GM10266 (cell line): ENCODE results near the gene CYTH1.

Experiments
- DNase-seq: peaks from one replicate; pipeline ENCODE4 v3.0.0; 2012; ENCODE audit errors: extremely low spot score
- TF ChIP-seq, protein P1 (sequence below): IDR thresholded peaks from 2 replicates; pipeline ENCODE4 v1.5.1; 2012; ENCODE audit warnings: mild to moderate bottlenecking, low read depth; ENCODE audit not compliant: control insufficient read depth, insufficient read depth; ENCODE audit errors: missing control alignments

The CYTH1 gene, protein sequence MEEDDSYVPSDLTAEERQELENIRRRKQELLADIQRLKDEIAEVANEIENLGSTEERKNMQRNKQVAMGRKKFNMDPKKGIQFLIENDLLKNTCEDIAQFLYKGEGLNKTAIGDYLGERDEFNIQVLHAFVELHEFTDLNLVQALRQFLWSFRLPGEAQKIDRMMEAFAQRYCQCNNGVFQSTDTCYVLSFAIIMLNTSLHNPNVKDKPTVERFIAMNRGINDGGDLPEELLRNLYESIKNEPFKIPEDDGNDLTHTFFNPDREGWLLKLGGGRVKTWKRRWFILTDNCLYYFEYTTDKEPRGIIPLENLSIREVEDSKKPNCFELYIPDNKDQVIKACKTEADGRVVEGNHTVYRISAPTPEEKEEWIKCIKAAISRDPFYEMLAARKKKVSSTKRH

DNA sequence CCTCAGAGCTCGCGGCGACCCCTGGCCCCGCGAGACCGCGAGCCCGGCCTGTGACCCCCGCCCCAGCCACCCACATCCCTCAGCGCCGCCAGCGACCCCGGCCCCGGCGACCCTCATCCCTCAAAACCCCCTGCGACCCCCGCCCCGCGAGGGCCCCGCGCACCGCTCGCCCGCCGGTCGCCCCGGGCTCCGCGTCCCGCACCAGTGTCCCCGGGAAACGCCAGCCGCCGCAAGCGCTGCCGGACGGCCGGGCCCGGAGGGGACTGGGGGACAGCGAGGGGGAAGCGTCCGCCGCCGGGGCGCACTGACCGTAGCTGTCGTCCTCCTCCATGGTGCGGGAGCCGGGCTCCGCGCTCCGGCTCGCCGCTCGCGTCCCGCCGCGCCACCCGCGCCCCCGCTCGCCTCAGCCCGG, at the start of gene CYTH1:
TSS of gene CYTH1 (minus strand) at position 381 of the 412 bp plus-strand sequence. CDS start at position 331, 50 bp downstream.
- no peak for DNase-seq

GRCh38 chr17:78829477-78829876, 47.4 kb upstream of the CYTH1 start:
- DNase-seq, result no peak
- TF ChIP-seq, protein P1, sequence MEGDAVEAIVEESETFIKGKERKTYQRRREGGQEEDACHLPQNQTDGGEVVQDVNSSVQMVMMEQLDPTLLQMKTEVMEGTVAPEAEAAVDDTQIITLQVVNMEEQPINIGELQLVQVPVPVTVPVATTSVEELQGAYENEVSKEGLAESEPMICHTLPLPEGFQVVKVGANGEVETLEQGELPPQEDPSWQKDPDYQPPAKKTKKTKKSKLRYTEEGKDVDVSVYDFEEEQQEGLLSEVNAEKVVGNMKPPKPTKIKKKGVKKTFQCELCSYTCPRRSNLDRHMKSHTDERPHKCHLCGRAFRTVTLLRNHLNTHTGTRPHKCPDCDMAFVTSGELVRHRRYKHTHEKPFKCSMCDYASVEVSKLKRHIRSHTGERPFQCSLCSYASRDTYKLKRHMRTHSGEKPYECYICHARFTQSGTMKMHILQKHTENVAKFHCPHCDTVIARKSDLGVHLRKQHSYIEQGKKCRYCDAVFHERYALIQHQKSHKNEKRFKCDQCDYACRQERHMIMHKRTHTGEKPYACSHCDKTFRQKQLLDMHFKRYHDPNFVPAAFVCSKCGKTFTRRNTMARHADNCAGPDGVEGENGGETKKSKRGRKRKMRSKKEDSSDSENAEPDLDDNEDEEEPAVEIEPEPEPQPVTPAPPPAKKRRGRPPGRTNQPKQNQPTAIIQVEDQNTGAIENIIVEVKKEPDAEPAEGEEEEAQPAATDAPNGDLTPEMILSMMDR, result no peak

More for the DNA sequence above, at the start of gene CYTH1:
- TF ChIP-seq, protein P1, result no peak

DNA sequence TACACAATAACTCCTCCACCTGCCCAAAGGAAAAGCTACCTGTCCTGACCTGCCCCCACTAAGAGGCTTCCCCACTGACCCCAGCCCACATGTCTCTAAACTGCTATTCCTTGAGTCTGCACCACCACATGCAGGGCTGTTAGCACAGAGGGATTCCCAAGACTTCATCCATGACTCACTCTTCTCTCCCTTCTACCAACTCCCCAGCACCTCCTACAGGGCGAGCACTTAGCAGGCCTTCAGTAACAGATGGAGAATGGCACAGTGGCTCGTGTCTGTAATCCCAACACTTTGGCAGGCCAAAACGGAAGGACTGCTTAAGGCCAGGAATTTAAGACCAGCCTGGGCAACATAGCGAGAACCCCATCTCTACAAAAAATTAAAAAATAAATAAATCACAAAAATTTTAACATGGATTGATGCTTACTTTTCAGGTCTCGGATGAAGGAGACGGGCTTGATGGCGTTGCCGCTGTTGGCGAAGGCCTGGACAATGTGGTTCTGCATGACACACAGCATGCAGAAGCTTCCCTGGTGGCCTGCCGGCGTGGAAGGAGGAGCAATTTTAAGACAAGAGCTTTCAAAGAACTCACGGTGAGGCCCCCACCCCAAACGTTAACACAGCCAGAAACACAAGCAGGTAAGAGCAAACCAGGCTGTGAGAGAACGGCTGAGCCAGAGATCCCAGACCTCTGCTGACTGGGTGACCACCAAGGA, 46.6 kb upstream of the CYTH1 start:
- no peak for DNase-seq
- TF ChIP-seq, protein P1, result peak; percentile 17

DNA sequence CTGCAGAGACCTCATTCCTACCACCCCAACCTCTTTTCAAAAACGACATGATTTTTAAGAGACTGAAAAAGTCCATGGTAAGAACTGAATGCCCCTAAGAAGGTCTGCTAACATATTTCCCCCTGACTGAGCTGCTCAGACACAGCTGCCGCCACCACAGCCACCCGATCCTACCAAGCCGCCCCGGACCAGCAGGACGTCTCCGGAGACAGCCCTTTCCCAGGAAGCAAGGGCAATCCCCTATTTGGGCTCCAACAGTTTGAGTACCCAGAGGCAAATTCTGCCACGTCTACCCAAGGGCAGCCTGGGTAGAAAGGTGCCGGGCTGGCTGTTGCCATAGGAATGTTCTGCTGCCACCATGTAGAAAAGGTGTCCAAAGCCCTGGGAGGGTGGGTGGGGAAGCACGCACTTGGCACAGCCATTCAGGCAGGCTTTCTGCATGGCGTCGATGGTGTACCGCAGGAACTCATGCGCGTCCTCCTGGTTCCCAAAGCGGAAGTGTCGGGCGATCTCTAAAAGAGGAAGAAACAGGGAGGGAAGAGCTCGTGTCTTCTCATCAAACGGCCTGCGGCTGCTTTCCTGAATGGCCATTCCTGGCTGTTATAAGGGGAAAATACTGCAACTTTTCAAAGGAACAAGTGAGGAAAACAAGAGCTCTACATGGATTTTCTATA, 44.9 kb upstream of the CYTH1 start:
- TF ChIP-seq, protein P1, result no peak
- no peak for DNase-seq

GRCh38 chr17:78826421-78826820, 44.3 kb upstream of the CYTH1 start:
- no peak for DNase-seq
- TF ChIP-seq, protein P1, result no peak

- TF ChIP-seq, protein P1, result no peak
- no peak for DNase-seq
Observed at GRCh38 chr17:78825696-78826095, 43.6 kb upstream of the CYTH1 start.
